GM12874 (cell line): ENCODE results near the gene BSG.

Source experiments
- TF ChIP-seq, protein P1 (sequence below): IDR thresholded peaks from 2 replicates; pipeline ENCODE4 v1.5.1; 2011; ENCODE audit warnings: low read depth, mild to moderate bottlenecking, control low read depth, low read length, moderate library complexity; ENCODE audit not compliant: insufficient read depth

Gene BSG

GRCh38 chr19:536031-536880, 36.1 kb upstream of the BSG start:
- TF ChIP-seq, protein P1, sequence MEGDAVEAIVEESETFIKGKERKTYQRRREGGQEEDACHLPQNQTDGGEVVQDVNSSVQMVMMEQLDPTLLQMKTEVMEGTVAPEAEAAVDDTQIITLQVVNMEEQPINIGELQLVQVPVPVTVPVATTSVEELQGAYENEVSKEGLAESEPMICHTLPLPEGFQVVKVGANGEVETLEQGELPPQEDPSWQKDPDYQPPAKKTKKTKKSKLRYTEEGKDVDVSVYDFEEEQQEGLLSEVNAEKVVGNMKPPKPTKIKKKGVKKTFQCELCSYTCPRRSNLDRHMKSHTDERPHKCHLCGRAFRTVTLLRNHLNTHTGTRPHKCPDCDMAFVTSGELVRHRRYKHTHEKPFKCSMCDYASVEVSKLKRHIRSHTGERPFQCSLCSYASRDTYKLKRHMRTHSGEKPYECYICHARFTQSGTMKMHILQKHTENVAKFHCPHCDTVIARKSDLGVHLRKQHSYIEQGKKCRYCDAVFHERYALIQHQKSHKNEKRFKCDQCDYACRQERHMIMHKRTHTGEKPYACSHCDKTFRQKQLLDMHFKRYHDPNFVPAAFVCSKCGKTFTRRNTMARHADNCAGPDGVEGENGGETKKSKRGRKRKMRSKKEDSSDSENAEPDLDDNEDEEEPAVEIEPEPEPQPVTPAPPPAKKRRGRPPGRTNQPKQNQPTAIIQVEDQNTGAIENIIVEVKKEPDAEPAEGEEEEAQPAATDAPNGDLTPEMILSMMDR = no peak

DNA sequence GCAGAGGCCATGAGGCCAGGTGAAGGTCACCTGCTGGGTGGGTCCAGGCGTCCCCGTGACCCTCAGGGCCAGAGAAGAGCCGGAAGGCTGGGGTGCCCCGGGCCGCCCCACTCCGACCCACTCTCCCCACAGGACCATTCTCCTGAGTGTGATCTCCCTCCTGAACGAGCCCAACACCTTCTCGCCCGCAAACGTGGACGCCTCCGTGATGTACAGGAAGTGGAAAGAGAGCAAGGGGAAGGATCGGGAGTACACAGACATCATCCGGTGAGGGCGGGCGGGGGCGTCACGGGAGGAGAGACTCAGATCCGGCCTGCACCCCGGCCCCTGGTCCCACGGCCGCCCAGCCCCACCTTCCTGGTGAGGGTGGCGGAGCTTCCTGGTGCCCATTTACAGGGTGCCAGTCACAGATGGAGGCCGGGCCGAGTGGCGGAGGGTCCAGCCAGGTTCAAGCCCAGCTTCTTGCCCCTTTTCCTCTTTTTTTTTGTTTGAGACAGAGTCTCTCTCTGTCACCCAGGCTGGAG, 35.5 kb upstream of the BSG start:
- TF ChIP-seq, protein P1 = no peak

- TF ChIP-seq, protein P1 = no peak
Measured at GRCh38 chr19:538641-539428, 33.6 kb upstream of the BSG start.

DNA sequence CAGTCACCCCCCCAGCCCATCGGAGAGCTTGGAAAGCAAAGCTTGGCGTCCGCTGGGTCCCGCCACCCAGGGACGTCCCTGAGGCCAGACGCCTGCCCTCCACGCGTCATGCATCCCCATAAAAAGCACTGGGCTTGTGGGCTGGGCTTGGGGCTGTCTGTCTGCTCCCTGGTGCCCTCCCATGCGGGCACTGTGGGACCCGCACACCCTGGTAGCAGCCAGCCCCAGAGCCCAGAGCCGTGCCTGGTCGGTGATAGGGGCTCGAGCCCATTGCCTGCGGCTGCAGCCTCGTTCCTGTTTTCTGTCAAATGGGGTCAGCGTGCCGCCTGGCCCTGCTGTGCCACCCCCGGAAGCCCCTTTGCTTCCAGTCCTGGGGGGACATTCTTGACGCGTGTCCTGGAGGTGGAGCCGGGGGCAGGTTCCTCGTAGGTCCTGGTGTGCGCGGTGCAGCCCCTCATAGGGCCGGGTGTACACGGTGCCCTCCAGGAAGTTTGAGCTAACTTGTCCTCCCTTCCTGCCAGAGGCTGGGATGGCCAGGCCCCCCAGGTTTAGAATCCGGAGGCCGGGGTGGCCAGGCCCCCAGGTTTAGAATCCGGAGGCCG, 32.9 kb upstream of the BSG start:
- TF ChIP-seq, protein P1 = no peak

DNA sequence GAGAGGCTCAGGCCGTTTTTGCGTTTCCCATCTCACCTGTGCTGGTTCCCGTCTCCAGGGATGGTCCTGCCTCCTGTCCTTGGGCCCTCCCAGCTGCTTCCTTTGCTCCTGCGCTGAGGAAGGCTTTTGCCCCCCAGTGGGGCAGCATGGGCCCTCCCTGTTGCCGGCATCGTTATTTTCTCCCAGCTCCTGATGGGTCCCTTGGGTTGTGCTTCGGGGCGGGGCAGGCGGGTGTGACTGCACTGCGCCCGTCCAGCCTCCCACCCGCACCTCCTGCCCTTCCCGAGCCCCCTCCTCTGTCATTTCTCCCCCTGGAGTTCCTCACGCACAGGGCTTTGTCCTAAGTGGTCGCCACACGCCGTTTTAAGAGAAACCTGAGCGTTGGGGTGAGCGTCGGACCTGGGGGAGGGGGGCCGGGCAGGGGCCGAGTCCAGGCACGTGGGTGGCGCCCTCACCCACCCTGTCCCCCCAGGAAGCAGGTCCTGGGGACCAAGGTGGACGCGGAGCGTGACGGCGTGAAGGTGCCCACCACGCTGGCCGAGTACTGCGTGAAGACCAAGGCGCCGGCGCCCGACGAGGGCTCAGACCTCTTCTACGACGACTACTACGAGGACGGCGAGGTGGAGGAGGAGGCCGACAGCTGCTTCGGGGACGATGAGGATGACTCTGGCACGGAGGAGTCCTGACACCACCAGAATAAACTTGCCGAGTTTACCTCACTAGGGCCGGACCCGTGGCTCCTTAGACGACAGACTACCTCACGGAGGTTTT, 31.3 kb upstream of the BSG start:
- TF ChIP-seq, protein P1 = no peak

DNA sequence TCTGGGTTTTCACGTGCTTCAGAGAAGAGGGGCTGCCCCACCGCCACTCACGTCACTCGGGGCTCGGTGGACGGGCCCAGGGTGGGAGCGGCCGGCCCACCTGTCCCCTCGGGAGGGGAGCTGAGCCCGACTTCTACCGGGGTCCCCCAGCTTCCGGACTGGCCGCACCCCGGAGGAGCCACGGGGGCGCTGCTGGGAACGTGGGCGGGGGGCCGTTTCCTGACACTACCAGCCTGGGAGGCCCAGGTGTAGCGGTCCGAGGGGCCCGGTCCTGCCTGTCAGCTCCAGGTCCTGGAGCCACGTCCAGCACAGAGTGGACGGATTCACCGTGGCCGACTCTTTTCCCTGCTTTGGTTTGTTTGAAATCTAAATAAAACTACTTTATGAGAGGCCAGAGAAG, 30.7 kb upstream of the BSG start:
- TF ChIP-seq, protein P1 = no peak
